A549 (cell line): ENCODE results near the gene METTL27. TPM values are rescaled to one million over a fixed set of nuclear protein-coding genes. Genes with fewer than 3 reads are reported as not detected.

Source experiments
- ATAC-seq, 2 experiments: fragments of 200-7000 bp in 1 of 2; fragments of >200 bp in 1 of 2; cut with Nextera tagmentation in 1 of 2; cut with Tn5 transposase in 1 of 2; 3 replicates each; pipeline versions ENCODE4 v1.8.0 to v1.9.1; 2018 to 2020; ENCODE audit warnings: mild to moderate bottlenecking in 1 of 2, moderate library complexity in 1 of 2
- CTCF ChIA-PET: fragments of 300-600 bp; sonication (Branson Sonifier 250); formaldehyde crosslinking; extraction: SDS; loops from one replicate; lab custom pipeline; 2021; ENCODE audit warnings: antibody characterized with exemption, inconsistent platforms; lab: Yijun Ruan, JAX
- POLR2A ChIA-PET: fragments of 350-600 bp; formaldehyde crosslinking; extraction: SDS; loops from one replicate; lab custom pipeline; 2021; ENCODE audit warnings: antibody characterized with exemption, inconsistent platforms; lab: Yijun Ruan, JAX
- DNase-seq, 2 experiments: peaks; one replicate each; pipeline versions ENCODE4 v3.0.0 to v3.0.0-alpha.2; 2011 to 2016; ENCODE audit warnings: low read depth in 1 of 2, low spot score in 1 of 2
- FAIRE-seq: peaks from 2 replicates; lab custom pipeline; 2011; peaks lifted over from hg19 to GRCh38; lab: Jason Lieb, UNC
- H3K27ac ChIP-seq, 2 experiments: fragments of >200 bp; sonication (Bioruptor Twin); formaldehyde crosslinking; 3 replicates each; pipeline ENCODE4 v1.5.1; 2016 to 2017
- H3K4me1 ChIP-seq: fragments of >200 bp; sonication (Bioruptor Twin); formaldehyde crosslinking; 3 replicates; pipeline ENCODE4 v1.6.1; 2016
- H3K4me2 ChIP-seq: fragments of >200 bp; sonication (Bioruptor Twin); formaldehyde crosslinking; 3 replicates; pipeline ENCODE4 v1.6.1; 2016
- H3K4me3 ChIP-seq: fragments of >200 bp; sonication (Bioruptor Twin); formaldehyde crosslinking; 3 replicates; pipeline ENCODE4 v1.5.1; 2016
- H3K9me3 ChIP-seq: fragments of >200 bp; sonication (Bioruptor Twin); formaldehyde crosslinking; 3 replicates; pipeline ENCODE4 v1.6.1; 2016
- ATOH8 ChIP-seq: fragments of 250-450 bp; sonication (Bioruptor Pico); IDR thresholded peaks from 2 replicates; pipeline ENCODE4 v1.5.0; 2020; ENCODE audit warnings: low read depth, mild to moderate bottlenecking, moderate library complexity
- BCL3 ChIP-seq: fragments of >200 bp; sonication (Bioruptor Twin); formaldehyde crosslinking; IDR thresholded peaks from 3 replicates; pipeline ENCODE4 v1.6.1; 2016
- CHD4 ChIP-seq: fragments of 200-600 bp; sonication (generic); IDR thresholded peaks from 2 replicates; pipeline ENCODE4 v1.6.1; 2016; ENCODE audit warnings: antibody characterized with exemption, mild to moderate bottlenecking, borderline replicate concordance
- CTCF ChIP-seq: fragments of >200 bp; sonication (Bioruptor Twin); formaldehyde crosslinking; IDR thresholded peaks from 3 replicates; pipeline ENCODE4 v1.5.1; 2016
- E2F6 ChIP-seq: IDR thresholded peaks from 2 replicates; pipeline ENCODE4 v1.6.1; 2012; ENCODE audit warnings: low read depth, borderline replicate concordance
- EHF ChIP-seq: fragments of 250-450 bp; sonication (Bioruptor Pico); IDR thresholded peaks from 2 replicates; pipeline ENCODE4 v1.5.0; 2020; ENCODE audit warnings: mild to moderate bottlenecking
- ELK1 ChIP-seq: fragments of 150-350 bp; IDR thresholded peaks from 2 replicates; pipeline ENCODE4 v1.6.1; 2014; ENCODE audit warnings: low read depth, mild to moderate bottlenecking, low read length
- ESRRA ChIP-seq: fragments of 150-350 bp; IDR thresholded peaks from 2 replicates; pipeline ENCODE4 v1.6.1; 2014; ENCODE audit warnings: mild to moderate bottlenecking, low read length, borderline replicate concordance
- FOSB ChIP-seq: fragments of 250-450 bp; sonication (Bioruptor Pico); IDR thresholded peaks from 2 replicates; pipeline ENCODE4 v1.5.0; 2020; ENCODE audit warnings: mild to moderate bottlenecking, moderate library complexity
- GATA3 ChIP-seq: IDR thresholded peaks from 2 replicates; pipeline ENCODE4 v1.6.1; 2012; ENCODE audit warnings: borderline replicate concordance
- HEYL ChIP-seq: fragments of 250-450 bp; sonication (Bioruptor Pico); IDR thresholded peaks from 2 replicates; pipeline ENCODE4 v1.8.0; 2021; ENCODE audit warnings: mild to moderate bottlenecking, moderate library complexity
- MAX ChIP-seq: IDR thresholded peaks from 2 replicates; pipeline ENCODE4 v1.6.1; 2012
- MYC ChIP-seq: IDR thresholded peaks from 2 replicates; pipeline ENCODE4 v1.6.1; 2012; ENCODE audit warnings: mild to moderate bottlenecking, inconsistent platforms, low read length, improper control_type of control experiment, borderline replicate concordance
- PBX3 ChIP-seq: IDR thresholded peaks from 2 replicates; pipeline ENCODE4 v1.6.1; 2012
- PHF8 ChIP-seq: fragments of 200-600 bp; sonication (generic); IDR thresholded peaks from 2 replicates; pipeline ENCODE4 v1.6.1; 2016; ENCODE audit warnings: low read depth, mild to moderate bottlenecking, antibody characterized with exemption, moderate library complexity, borderline replicate concordance
- POLR2A ChIP-seq: IDR thresholded peaks from 2 replicates; pipeline ENCODE4 v1.6.1; 2012; ENCODE audit warnings: mild to moderate bottlenecking, low read length
- POLR2AphosphoS2 ChIP-seq: conservative IDR thresholded peaks from 2 replicates; pipeline ENCODE4 v1.6.1; 2012; ENCODE audit warnings: low read length, improper control_type of control experiment, inconsistent platforms
- RAD21 ChIP-seq, 2 experiments: fragments of >200 bp in 1 of 2; sonication (Bioruptor Twin) in 1 of 2; formaldehyde crosslinking in 1 of 2; IDR thresholded peaks in 1 of 2; conservative IDR thresholded peaks in 1 of 2; 2 replicates in 1 of 2; 3 replicates in 1 of 2; pipeline ENCODE4 v1.6.1; 2012 to 2018; ENCODE audit warnings: inconsistent platforms in 1 of 2
- SMC3 ChIP-seq: fragments of >200 bp; sonication (Bioruptor Twin); formaldehyde crosslinking; IDR thresholded peaks from 3 replicates; pipeline ENCODE4 v1.6.1; 2018; ENCODE audit warnings: inconsistent platforms
- SREBF2 ChIP-seq: fragments of 450-650 bp; IDR thresholded peaks from 2 replicates; pipeline ENCODE4 v1.6.1; 2014; ENCODE audit warnings: mild to moderate bottlenecking, moderate library complexity
- TP53 ChIP-seq: fragments of 250-450 bp; sonication (Bioruptor Pico); IDR thresholded peaks from 2 replicates; pipeline ENCODE4 v1.5.0; 2021; ENCODE audit warnings: mild to moderate bottlenecking, moderate library complexity
- USF2 ChIP-seq: fragments of 450-650 bp; IDR thresholded peaks from 2 replicates; pipeline ENCODE4 v1.6.1; 2014; ENCODE audit warnings: antibody characterized with exemption
- ZC3H11A ChIP-seq: fragments of 450-650 bp; IDR thresholded peaks from 2 replicates; pipeline ENCODE4 v1.6.1; 2014; ENCODE audit warnings: antibody characterized with exemption, mild to moderate bottlenecking
- ZFP36 ChIP-seq: fragments of 450-650 bp; IDR thresholded peaks from 2 replicates; pipeline ENCODE4 v1.6.1; 2014; ENCODE audit warnings: borderline replicate concordance; ENCODE audit not compliant: partially characterized antibody
- WGBS: methylation state at CpG from one replicate; pipeline ENCODE4 v1.1.6; 2017; ENCODE audit errors: missing lambda C conversion rate; 5-methylcytosine and 5-hydroxymethylcytosine counted together
- polyA plus RNA-seq, 4 experiments: library from polyadenylated mRNA; depleted of rRNA in 3 of 4; stranded (reverse); fragments of >200 nt; fragmentation: RNase III in 1 of 4; extraction: RNeasy Plus Mini Kit Qiagen cat#74134 plus additional on column Dnase treatment in 1 of 4; gene quantifications; 2 replicates in 3 of 4; 3 replicates in 1 of 4; pipeline ENCODE4 v1.2.3, GENCODE V29; 2011 to 2017

Gene METTL27
- polyA plus RNA-seq, 2 of the 4 experiments (the other 2 are of a cell fraction): 4.1 to 4.9 TPM

- WGBS: 29% methylated on average over 6 of the region's 11 CpGs
- Histone ChIP-seq H3K27ac (peak overlapping the region; percentile 67 to 86), H3K9me3 (no peaks in the 10 kb centered on the region), H3K4me3 (no peak overlapping the region), H3K4me2 (peak overlapping the region; percentile 62), H3K4me1 (peaks cover 65% of the 10 kb centered on the region)
- ChIA-PET CTCF (interaction anchor here (1.4 to 2.3 kb wide), 6 partner anchors 12 to 28 kb away, joined by 3 to 10 read pairs (median 6); no protein-coding TSS in a partner anchor), POLR2A (interaction anchor here (1.5 to 2.4 kb wide), 3 partner anchors 14 to 89 kb away, joined by 8 to 17 read pairs (median 10); partner anchors contain the start of genes ABHD11 and METTL27)
- peak; percentile 20 to 27; a peak in 4 of 6 replicates for ATAC-seq
- peak in 1 of 2 experiments; percentile 69 for DNase-seq
- FAIRE-seq: no peak
- TF ChIP-seq ZFP36 (no peak), ATOH8 (CRISPR knock-in tag) (no peak), CHD4 (no peak), USF2 (no peak), HEYL (CRISPR knock-in tag) (no peak), GATA3 (no peak), CTCF (no peak), SMC3 (no peak)
These were observed 14.7 kb downstream of the METTL27 start for GRCh38 chr7:73827567-73828106.

GRCh38 chr7:73824986-73825385 is 17.3 kb downstream of the METTL27 start:
- ATAC-seq (no peak), DNase-seq (no peak)
- Histone ChIP-seq H3K27ac (peak overlapping the region in 1 of 2 experiments; percentile 45; a peak in 1 of 6 replicates), H3K4me2 (no peak overlapping the region)
- TF ChIP-seq CHD4: no peak
- no peak for TF ChIP-seq TP53 (CRISPR knock-in tag)
- no peak for TF ChIP-seq POLR2AphosphoS2
- TF ChIP-seq PBX3: no peak
- no peak for TF ChIP-seq PHF8
- TF ChIP-seq E2F6: no peak
- no peak for TF ChIP-seq ZFP36
- TF ChIP-seq MAX: no peak
- TF ChIP-seq ELK1: no peak
- TF ChIP-seq SREBF2: no peak
- TF ChIP-seq ESRRA: no peak
- TF ChIP-seq HEYL (CRISPR knock-in tag): no peak
- TF ChIP-seq BCL3: no peak
- no peak for TF ChIP-seq EHF
- no peak for TF ChIP-seq RAD21 (conservative IDR thresholded peaks at IDR 0.05 in 1 of 2, IDR thresholded peaks at IDR 0.05 in 1 of 2)
- TF ChIP-seq POLR2A: no peak
- no peak for TF ChIP-seq FOSB (CRISPR knock-in tag)
- no peak for TF ChIP-seq ZC3H11A
- TF ChIP-seq MYC: no peak
- TF ChIP-seq, all 56 proteins: peak for 0
- CTCF ChIA-PET: interaction anchor here (0.7 to 4.8 kb wide), 5 partner anchors 10 to 90 kb away, joined by 3 to 30 read pairs (median 7); no protein-coding TSS in a partner anchor
- no peaks in the 10 kb centered on the region for H3K9me3 ChIP-seq
- H3K4me3 ChIP-seq: no peak overlapping the region
- FAIRE-seq: no peak
- POLR2A ChIA-PET: no interaction called here
- H3K4me1 ChIP-seq: peaks cover 57% of the 10 kb centered on the region
- 92% methylated on average over 4 of the region's 9 CpGs for WGBS
